Vagina (tissue), 2 donors: Measurements from ENCODE around the gene HOTAIR.

Source experiments
- CTCF ChIP-seq, 3 experiments: fragments of 450-650 bp in 2 of 3; fragments of 200-600 bp in 1 of 3; sonication (generic) in 1 of 3; IDR thresholded peaks; one replicate each; pipeline ENCODE4 v1.5.1; 2017 to 2019; ENCODE audit warnings: antibody characterized with exemption in 3 of 3, mild to moderate bottlenecking in 2 of 3, moderate library complexity in 2 of 3
- POLR2A ChIP-seq, 2 donors: fragments of 450-650 bp; IDR thresholded peaks; one replicate each; pipeline ENCODE4 v1.6.1; 2017; ENCODE audit warnings: antibody characterized with exemption in 2 of 2, mild to moderate bottlenecking in 2 of 2, moderate library complexity in 2 of 2
- POLR2AphosphoS5 ChIP-seq, 2 donors: sonication (generic); formaldehyde crosslinking; IDR thresholded peaks; one replicate each; pipeline ENCODE4 v1.9.0; 2017; ENCODE audit warnings: antibody characterized with exemption in 2 of 2, mild to moderate bottlenecking in 2 of 2, low read depth in 1 of 2; ENCODE audit not compliant: insufficient read depth in 1 of 2

GRCh38 chr12:53961025-53961761 lies 13.6 kb downstream of the HOTAIR start:
- TF ChIP-seq CTCF (IDR thresholded peaks at IDR 0.05) (no peak), POLR2A (IDR thresholded peaks at IDR 0.05) (no peak), POLR2AphosphoS5 (IDR thresholded peaks at IDR 0.05; ENCODE audit: insufficient read depth in 1 of 2, low read depth in 1 of 2) (no peak)
